Measurements from ENCODE around the gene SYNC. TPM values are rescaled to one million over a fixed set of nuclear protein-coding genes. Genes with fewer than 3 reads are reported as not detected.

The SYNC gene
- 46.3 TPM for total RNA-seq
- polyA plus RNA-seq (ENCODE audit: insufficient read depth in 1 of 8, insufficient read length in 8 of 8, low replicate concordance in 1 of 8): 10 to 100 TPM; 24.2 to 38.3 (median 33.2) TPM
- long read RNA-seq, donor 1, partial matches to known transcripts: 0 of 3 reads
- long read RNA-seq, donor 1, other reads (novel, unspliced or antisense): 0 of 3 reads
- long read RNA-seq, donor 2: 0 reads
- long read RNA-seq, donor 3, transcript SYNC-202 (5 exons, 3,398 nt): major isoform, 8 of 24 reads
- long read RNA-seq, donor 3, partial matches to known transcripts: 16 of 24 reads
- long read RNA-seq, donor 3, other reads (novel, unspliced or antisense): 0 of 24 reads
- long read RNA-seq, donor 4, transcript SYNC-202 (5 exons, 3,398 nt): major isoform, 8 of 9 reads
- long read RNA-seq, donor 4, partial matches to known transcripts: 0 of 9 reads
- long read RNA-seq, donor 4, other reads (novel, unspliced or antisense): 0 of 9 reads
- long read RNA-seq, donor 5, transcript SYNC-202 (5 exons, 3,398 nt): major isoform, 11 of 33 reads
- long read RNA-seq, donor 5, partial matches to known transcripts: 21 of 33 reads
- long read RNA-seq, donor 5, other reads (novel, unspliced or antisense): 0 of 33 reads
- long read RNA-seq, donor 6, transcript SYNC-202 (5 exons, 3,398 nt): major isoform, 16 of 29 reads
- long read RNA-seq, donor 6, partial matches to known transcripts: 13 of 29 reads
- long read RNA-seq, donor 6, other reads (novel, unspliced or antisense): 0 of 29 reads
- long read RNA-seq, donor 7, partial matches to known transcripts: 9 of 13 reads
- long read RNA-seq, donor 7, other reads (novel, unspliced or antisense): 0 of 13 reads
- long read RNA-seq, donor 8, partial matches to known transcripts: 100 of 141 reads
- long read RNA-seq, donor 8, other reads (novel, unspliced or antisense): 39 of 141 reads
- long read RNA-seq, donor 9, transcript SYNC-202 (5 exons, 3,398 nt): major isoform, 9 of 16 reads
- long read RNA-seq, donor 9, partial matches to known transcripts: 6 of 16 reads
- long read RNA-seq, donor 9, other reads (novel, unspliced or antisense): 0 of 16 reads
- long read RNA-seq, donor 10, transcript SYNC-202 (5 exons, 3,398 nt): major isoform, 14 of 19 reads
- long read RNA-seq, donor 10, partial matches to known transcripts: 5 of 19 reads
- long read RNA-seq, donor 10, other reads (novel, unspliced or antisense): 0 of 19 reads
- long read RNA-seq, donor 11, transcript SYNC-202 (5 exons, 3,398 nt): major isoform, 10 of 20 reads
- long read RNA-seq, donor 11, partial matches to known transcripts: 8 of 20 reads
- long read RNA-seq, donor 11, other reads (novel, unspliced or antisense): 0 of 20 reads

- Histone ChIP-seq H3K27ac (ENCODE audit: low read length) (peak within 1 kb of the TSS; percentile 98), H3K9me3 (replicated peaks; ENCODE audit: control insufficient read depth, low read depth, low read length) (peaks cover 4% of the 10 kb centered on the region), H3K4me3 (ENCODE audit: low read length) (peak within 1 kb of the TSS; percentile 77), H3K36me3 (ENCODE audit: control insufficient read depth, insufficient read depth, low read length) (no peaks in the 10 kb centered on the region), H3K27me3 (ENCODE audit: control insufficient read depth, insufficient read depth, low read length) (no peaks in the 10 kb centered on the region), H3K4me1 (ENCODE audit: control insufficient read depth, insufficient read depth, low read length) (peaks cover 44% of the 10 kb centered on the region)
- DNase-seq: peak; percentile 83
- WGBS (ENCODE audit: insufficient coverage): under 1% methylated on average over 44 of the region's 70 CpGs
Observed at GRCh38 chr1:32702599-32703478, at the start of gene SYNC. Gene SYNC, minus strand, starts transcription at chr1:32702770. Its CDS starts 110 bp downstream, at chr1:32702660.

- 42% methylated on average over 2 of the region's 3 CpGs for WGBS (ENCODE audit: insufficient coverage)
- H3K4me1 ChIP-seq (ENCODE audit: control insufficient read depth, insufficient read depth, low read length): peaks cover 12% of the 10 kb centered on the region
- DNase-seq: no peak
Observed at GRCh38 chr1:32749771-32750170, 47.2 kb upstream of the SYNC start.

DNA sequence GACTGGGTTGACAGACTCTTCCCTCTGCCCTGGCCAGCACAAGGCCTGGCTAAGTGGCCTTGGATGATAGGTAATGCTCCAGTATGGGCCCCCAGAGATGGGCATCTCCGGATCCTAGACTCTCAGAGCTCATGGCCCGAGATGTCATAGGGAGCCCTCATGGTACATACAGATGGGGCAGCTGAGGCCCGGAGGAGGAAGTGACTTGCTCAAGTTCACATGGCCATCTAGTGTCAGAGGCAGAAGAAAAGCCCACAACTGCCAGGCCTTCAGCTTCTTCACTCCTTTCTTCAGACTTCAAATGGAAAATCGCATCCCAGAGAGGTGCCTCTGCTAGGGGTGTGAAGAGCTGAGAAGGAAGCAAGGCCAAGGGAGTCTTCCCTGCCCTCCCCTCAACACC lies 46.8 kb upstream of the SYNC start:
- Histone ChIP-seq H3K36me3 (ENCODE audit: control insufficient read depth, insufficient read depth, low read length) (peaks cover 5% of the 10 kb centered on the region), H3K27ac (ENCODE audit: low read length) (no peak overlapping the region), H3K4me3 (ENCODE audit: low read length) (no peak overlapping the region), H3K9me3 (replicated peaks; ENCODE audit: control insufficient read depth, low read depth, low read length) (no peaks in the 10 kb centered on the region), H3K27me3 (ENCODE audit: control insufficient read depth, insufficient read depth, low read length) (peaks cover 3% of the 10 kb centered on the region), H3K4me1 (ENCODE audit: control insufficient read depth, insufficient read depth, low read length) (peaks cover 9% of the 10 kb centered on the region)
- 83% methylated on average over 3 of the region's 4 CpGs for whole genome bisulfite sequencing (ENCODE audit: insufficient coverage)
- DNase-seq: no peak

More at GRCh38 chr1:32749771-32750170, 47.2 kb upstream of the SYNC start:
- Histone ChIP-seq H3K27me3 (ENCODE audit: control insufficient read depth, insufficient read depth, low read length) (peaks cover 3% of the 10 kb centered on the region), H3K36me3 (ENCODE audit: control insufficient read depth, insufficient read depth, low read length) (peaks cover 5% of the 10 kb centered on the region), H3K27ac (ENCODE audit: low read length) (no peak overlapping the region), H3K4me3 (ENCODE audit: low read length) (no peak overlapping the region), H3K9me3 (replicated peaks; ENCODE audit: control insufficient read depth, low read depth, low read length) (no peaks in the 10 kb centered on the region)

DNA sequence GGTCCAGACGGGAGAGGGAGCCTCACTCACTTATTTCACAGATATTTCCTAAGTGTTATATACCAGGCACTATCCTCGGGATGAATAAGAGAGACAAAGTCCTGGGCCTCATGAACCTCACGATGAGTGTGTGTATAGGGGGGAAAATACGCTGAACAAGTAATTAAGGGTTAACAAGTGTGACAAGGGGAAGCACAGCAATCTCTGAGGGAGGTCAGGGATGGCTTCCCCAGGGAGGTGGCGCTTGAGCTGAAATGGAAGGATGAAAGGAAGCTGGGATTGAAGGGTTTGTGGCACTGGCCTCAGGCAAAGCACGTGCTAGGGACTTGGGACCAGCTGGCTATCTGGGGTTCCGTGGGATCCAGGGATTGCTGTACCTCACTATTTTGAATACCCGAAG lies 46.4 kb upstream of the SYNC start:
- no peak for DNase-seq
- WGBS (ENCODE audit: insufficient coverage): 67% methylated on average over 7 of the region's 8 CpGs
- no peak overlapping the region for H3K27ac ChIP-seq (ENCODE audit: low read length)
- no peaks in the 10 kb centered on the region for H3K9me3 ChIP-seq (replicated peaks; ENCODE audit: control insufficient read depth, low read depth, low read length)
- peaks cover 5% of the 10 kb centered on the region for H3K4me1 ChIP-seq (ENCODE audit: control insufficient read depth, insufficient read depth, low read length)
- no peaks in the 10 kb centered on the region for H3K27me3 ChIP-seq (ENCODE audit: control insufficient read depth, insufficient read depth, low read length)
- H3K4me3 ChIP-seq (ENCODE audit: low read length): no peak overlapping the region
- peaks cover 5% of the 10 kb centered on the region for H3K36me3 ChIP-seq (ENCODE audit: control insufficient read depth, insufficient read depth, low read length)

DNA sequence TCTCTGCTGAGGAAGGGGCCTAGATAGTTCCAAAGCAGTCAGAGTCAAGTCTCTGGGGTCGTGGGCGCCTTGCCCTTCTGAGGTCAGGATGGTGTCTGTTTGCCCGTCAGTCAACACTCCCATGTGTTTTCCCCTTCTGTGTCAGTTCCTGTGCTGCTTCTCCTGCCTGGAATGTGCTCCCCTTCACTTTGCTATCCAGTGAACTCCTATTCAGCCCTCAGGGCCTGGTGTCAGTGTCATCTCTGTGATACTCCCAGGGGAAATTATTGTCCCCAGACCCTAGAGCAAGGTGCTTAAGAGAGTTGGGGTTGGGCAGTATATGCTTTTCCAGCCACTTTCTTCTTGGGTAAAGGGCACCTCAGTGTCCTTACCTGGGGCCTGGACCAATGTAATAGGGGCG lies 45.8 kb upstream of the SYNC start:
- no peak overlapping the region for H3K4me3 ChIP-seq (ENCODE audit: low read length)
- H3K27me3 ChIP-seq (ENCODE audit: control insufficient read depth, insufficient read depth, low read length): no peaks in the 10 kb centered on the region
- H3K4me1 ChIP-seq (ENCODE audit: control insufficient read depth, insufficient read depth, low read length): peaks cover 6% of the 10 kb centered on the region
- no peak overlapping the region for H3K27ac ChIP-seq (ENCODE audit: low read length)
- 83% methylated on average over 3 of the region's 4 CpGs for WGBS (ENCODE audit: insufficient coverage)
- no peak for DNase-seq
- H3K36me3 ChIP-seq (ENCODE audit: control insufficient read depth, insufficient read depth, low read length): peaks cover 5% of the 10 kb centered on the region
- H3K9me3 ChIP-seq (replicated peaks; ENCODE audit: control insufficient read depth, low read depth, low read length): no peaks in the 10 kb centered on the region

- H3K4me1 ChIP-seq (ENCODE audit: control insufficient read depth, insufficient read depth, low read length): peaks cover 17% of the 10 kb centered on the region
- H3K27ac ChIP-seq (ENCODE audit: low read length): no peak overlapping the region
- WGBS (ENCODE audit: insufficient coverage): no CpG with 5 or more reads among the region's 9 CpGs
- peaks cover 5% of the 10 kb centered on the region for H3K36me3 ChIP-seq (ENCODE audit: control insufficient read depth, insufficient read depth, low read length)
- no peak for DNase-seq
- H3K9me3 ChIP-seq (replicated peaks; ENCODE audit: control insufficient read depth, low read depth, low read length): no peaks in the 10 kb centered on the region
- no peak overlapping the region for H3K4me3 ChIP-seq (ENCODE audit: low read length)
- H3K27me3 ChIP-seq (ENCODE audit: control insufficient read depth, insufficient read depth, low read length): no peaks in the 10 kb centered on the region
Observed at GRCh38 chr1:32746130-32746529, 43.6 kb upstream of the SYNC start.

DNA sequence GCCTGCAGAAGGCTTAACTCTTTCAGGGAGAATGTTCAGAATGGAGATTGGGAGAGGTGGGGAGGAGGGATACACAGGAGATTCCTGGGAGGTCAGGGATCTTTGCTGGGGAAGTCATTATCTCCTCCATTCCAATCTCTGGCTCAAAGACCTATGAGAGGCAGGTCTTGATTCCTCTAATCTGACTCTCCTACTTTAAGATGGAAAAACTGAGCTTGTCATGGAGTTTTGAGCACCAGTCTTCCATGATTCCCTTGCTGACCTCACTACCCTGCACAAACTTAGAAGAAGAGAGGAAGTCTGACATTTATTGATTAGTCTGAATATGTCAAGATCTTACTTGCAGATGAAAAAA lies 41.5 kb upstream of the SYNC start:
- Histone ChIP-seq H3K9me3 (replicated peaks; ENCODE audit: control insufficient read depth, low read depth, low read length) (no peaks in the 10 kb centered on the region), H3K36me3 (ENCODE audit: control insufficient read depth, insufficient read depth, low read length) (peaks cover 5% of the 10 kb centered on the region), H3K4me3 (ENCODE audit: low read length) (no peak overlapping the region), H3K27me3 (ENCODE audit: control insufficient read depth, insufficient read depth, low read length) (no peaks in the 10 kb centered on the region), H3K4me1 (ENCODE audit: control insufficient read depth, insufficient read depth, low read length) (peaks cover 21% of the 10 kb centered on the region), H3K27ac (ENCODE audit: low read length) (no peak overlapping the region)
- no peak for DNase-seq

GRCh38 chr1:32743380-32744070 lies 41.0 kb upstream of the SYNC start:
- Histone ChIP-seq H3K4me3 (ENCODE audit: low read length) (no peak overlapping the region), H3K4me1 (ENCODE audit: control insufficient read depth, insufficient read depth, low read length) (peaks cover 21% of the 10 kb centered on the region), H3K27ac (ENCODE audit: low read length) (no peak overlapping the region), H3K9me3 (replicated peaks; ENCODE audit: control insufficient read depth, low read depth, low read length) (no peaks in the 10 kb centered on the region), H3K27me3 (ENCODE audit: control insufficient read depth, insufficient read depth, low read length) (no peaks in the 10 kb centered on the region), H3K36me3 (ENCODE audit: control insufficient read depth, insufficient read depth, low read length) (peaks cover 4% of the 10 kb centered on the region)
- 53% methylated on average over 2 of the region's 6 CpGs for WGBS (ENCODE audit: insufficient coverage)
- DNase-seq: no peak

GRCh38 chr1:32742956-32743355 lies 40.4 kb upstream of the SYNC start:
- Histone ChIP-seq H3K4me1 (ENCODE audit: control insufficient read depth, insufficient read depth, low read length) (peaks cover 21% of the 10 kb centered on the region), H3K4me3 (ENCODE audit: low read length) (no peak overlapping the region), H3K27me3 (ENCODE audit: control insufficient read depth, insufficient read depth, low read length) (no peaks in the 10 kb centered on the region), H3K36me3 (ENCODE audit: control insufficient read depth, insufficient read depth, low read length) (no peaks in the 10 kb centered on the region), H3K27ac (ENCODE audit: low read length) (no peak overlapping the region), H3K9me3 (replicated peaks; ENCODE audit: control insufficient read depth, low read depth, low read length) (no peaks in the 10 kb centered on the region)
- no peak for DNase-seq
- 69% methylated on average over 2 of the region's 4 CpGs for WGBS (ENCODE audit: insufficient coverage)
